ENCODE data around the gene ARHGEF37. TPM values are rescaled to one million over a fixed set of nuclear protein-coding genes. Genes with fewer than 3 reads are reported as not detected.

Gene ARHGEF37
- polyA plus RNA-seq, 10 donors = 3.5 to 6.1 (median 4.5) TPM

GRCh38 chr5:149600932-149601331, 19.6 kb downstream of the ARHGEF37 start:
- DNase-seq = no peak

DNA sequence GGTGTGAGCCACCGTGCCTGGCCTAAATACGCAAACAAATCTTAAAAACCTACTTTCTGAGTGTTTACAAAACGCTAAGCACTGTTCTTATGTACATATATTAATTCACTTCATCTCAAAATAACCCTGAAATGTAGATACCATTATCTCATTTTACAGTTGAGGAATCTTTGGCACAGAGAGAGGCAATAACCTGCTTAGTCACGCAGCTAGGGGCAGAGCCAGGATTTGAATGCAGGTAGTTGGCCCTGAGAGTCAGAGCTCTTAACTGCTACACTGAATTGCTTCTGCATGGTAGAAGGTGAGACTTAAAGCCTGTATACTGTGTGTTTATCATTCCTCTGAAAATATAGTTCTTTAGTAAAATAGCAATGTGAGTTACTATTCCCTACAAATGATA, 21.9 kb downstream of the ARHGEF37 start:
- no peak for DNase-seq

GRCh38 chr5:149603920-149604319, 22.6 kb downstream of the ARHGEF37 start:
- DNase-seq = no peak

GRCh38 chr5:149604321-149604720, 23.0 kb downstream of the ARHGEF37 start:
- no peak for DNase-seq

DNA sequence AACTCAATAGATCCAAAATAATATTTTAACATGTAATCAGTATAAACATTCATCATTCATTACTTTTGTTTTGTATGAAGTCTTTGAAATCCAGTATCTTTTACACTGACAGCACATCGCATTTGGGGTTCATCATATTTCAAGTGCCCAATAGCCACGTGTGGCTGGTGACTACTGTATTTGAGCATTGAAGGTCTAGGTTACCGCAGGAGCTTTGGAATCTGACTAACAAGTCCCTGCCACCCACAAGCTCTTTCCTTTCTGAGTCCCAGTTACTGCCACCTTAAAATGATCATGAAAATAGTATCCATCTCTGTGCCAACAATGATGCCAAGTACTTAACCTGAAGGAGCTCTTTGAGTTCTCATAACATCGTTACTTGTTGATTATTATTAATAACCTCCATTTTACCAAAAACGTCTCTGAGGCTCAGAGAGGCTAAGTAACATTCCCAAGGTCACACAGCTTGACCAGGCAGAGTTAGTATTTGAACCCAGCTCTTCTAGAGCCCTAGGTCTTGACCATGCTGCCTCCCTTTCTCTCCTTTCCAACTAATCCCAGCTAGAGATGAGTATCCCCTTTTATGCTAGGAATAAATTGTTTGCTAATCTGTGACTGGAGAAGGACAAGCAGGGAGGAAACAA, 24.2 kb downstream of the ARHGEF37 start:
- no peak for DNase-seq

DNA sequence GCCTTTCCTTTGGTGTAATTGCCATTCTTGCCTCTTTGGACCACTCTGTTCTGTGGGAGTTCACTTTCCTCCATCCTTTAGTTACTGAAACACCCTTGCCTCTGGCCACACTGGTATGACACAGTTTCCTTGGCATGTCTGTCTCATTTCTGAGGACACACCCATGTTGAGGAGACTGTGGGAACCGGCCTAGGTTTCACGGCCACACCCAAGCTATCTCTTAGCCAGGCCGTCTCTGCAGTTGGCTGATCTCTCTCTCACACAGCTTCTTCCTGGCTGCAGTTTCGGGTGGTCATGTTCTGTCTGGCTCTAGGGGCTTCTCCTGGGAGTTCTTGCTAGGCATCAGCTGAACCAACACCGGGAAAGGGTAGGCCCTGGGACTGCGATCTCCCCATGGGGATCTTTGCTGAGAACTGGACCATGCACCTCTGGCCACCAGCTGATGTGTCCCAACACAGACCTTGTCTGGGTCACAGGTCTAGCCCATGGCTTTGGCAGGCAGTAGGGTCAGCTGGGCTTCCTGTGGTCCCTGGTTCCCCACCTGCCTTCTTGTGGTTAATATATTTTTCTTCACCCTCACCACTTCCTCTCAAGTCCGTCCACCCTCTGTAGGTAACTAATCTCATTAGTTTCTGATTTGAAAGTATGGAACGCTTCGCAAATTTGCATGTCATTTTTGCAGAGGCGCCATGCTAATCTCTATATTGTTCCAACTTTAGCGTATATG, 24.9 kb downstream of the ARHGEF37 start:
- peak in 2 of 3 donors; percentile 33 to 41 for DNase-seq

GRCh38 chr5:149608936-149609545, 27.7 kb downstream of the ARHGEF37 start:
- DNase-seq = no peak

- no peak for DNase-seq
Observed at GRCh38 chr5:149609640-149610219, 28.4 kb downstream of the ARHGEF37 start.

DNA sequence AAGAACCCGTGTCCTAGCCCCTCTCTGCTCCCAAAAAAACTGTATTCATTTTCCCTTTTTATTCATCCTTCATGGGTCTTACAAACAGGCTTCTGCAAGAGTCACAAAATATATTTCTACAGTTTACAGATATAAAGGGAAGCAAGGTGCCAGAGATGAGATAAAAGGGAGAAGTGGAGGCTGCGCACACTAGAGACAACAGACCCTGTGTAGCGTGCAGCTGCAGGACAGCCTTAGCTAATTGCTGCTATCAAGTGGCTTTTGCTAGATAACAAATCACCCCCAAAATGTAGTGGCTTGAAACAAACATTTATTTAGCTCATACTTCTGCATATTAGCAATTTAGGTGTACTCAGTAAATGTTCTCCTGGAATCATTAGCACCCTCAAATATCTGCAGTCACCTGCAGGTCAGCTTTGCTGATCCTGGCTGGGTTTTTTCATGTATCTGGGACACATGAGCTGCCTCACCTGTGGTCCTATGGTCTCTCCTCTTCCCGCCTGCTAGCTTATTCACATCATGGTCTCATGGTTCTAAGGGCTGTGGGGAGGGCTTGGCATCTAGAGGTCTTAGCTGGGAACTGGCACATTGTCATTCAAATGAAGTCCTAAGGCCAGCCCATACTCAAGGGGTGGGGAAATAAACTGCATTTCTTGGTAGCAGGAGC, 29.4 kb downstream of the ARHGEF37 start:
- no peak for DNase-seq

- peak in 2 of 3 donors; percentile 17 to 37 for DNase-seq
Observed at GRCh38 chr5:149611326-149611725, 30.0 kb downstream of the ARHGEF37 start.

GRCh38 chr5:149614034-149614907, 33.0 kb downstream of the ARHGEF37 start:
- DNase-seq = peak in 1 of 3 donors; percentile 27

- no peak for DNase-seq
Observed at GRCh38 chr5:149615976-149616375, 34.7 kb downstream of the ARHGEF37 start.

DNA sequence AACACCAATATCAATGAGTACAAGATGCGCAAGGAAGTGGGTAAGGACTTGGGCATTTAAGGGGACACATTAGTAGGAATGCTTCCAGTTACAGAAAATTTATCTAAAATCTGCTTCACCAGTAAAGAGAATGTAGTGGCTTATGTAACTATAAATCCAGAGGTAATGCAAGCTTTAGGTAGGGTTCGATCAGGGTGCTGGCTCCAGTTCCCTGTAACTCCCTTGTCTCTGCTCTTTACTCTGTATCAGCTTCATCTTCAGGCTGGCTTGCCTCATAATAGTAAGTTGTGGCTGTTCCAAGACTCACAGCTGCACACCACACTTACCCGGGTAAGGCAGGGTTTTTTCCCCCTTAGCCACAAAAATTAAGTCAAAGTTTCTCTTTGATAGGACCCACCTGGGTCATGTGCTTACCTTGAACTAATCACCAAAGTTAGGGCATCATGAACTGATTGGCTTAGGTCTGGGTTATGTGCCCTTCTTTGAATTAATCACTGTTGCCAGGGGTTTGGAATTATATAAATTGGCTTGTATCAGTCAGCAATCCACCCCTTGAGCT, 35.5 kb downstream of the ARHGEF37 start:
- DNase-seq = no peak

GRCh38 chr5:149617760-149618306, 36.5 kb downstream of the ARHGEF37 start:
- no peak for DNase-seq

GRCh38 chr5:149618581-149619248, 37.4 kb downstream of the ARHGEF37 start:
- DNase-seq = peak in 1 of 3 donors; percentile 60

- no peak for DNase-seq
Observed at GRCh38 chr5:149621415-149622098, 40.3 kb downstream of the ARHGEF37 start.

DNA sequence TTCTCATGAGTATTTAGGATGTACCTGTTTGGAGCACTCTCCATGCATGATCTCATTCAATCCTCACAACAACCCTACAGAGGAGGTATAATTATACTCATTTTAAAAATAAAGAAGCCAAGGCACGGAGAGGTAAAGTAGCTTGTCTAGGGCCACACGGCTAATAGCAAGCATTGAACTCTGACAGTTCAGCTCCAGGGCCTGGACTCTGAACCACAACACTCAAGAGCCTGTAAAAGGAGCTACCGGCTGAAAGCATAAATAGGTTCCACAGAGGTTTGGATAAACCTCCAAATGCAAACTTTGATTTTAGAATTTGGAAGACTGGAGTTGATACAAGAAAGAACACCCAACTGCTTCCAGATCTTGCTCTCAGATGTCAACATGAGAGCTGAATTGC, 41.2 kb downstream of the ARHGEF37 start:
- no peak for DNase-seq

DNA sequence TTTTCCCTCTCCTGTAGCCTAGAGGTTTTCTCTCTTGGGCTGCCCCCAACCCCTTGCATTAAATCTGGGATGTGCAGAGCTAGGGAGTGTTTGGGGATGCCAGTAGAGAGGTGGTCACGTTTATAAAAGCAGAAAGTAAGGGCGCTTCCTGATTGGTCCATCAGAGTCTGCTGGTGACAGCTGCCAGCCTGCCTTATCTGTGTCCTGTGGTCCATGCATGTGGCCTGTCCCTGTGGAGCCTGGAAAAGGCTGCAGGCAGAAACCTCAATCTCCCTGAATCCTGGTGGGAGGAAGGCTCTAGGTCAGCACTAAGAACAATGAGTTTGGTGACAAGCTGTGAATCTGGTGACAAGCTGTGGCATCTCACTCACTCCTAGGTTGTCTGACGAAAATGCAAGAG, 42.2 kb downstream of the ARHGEF37 start:
- DNase-seq = no peak

DNA sequence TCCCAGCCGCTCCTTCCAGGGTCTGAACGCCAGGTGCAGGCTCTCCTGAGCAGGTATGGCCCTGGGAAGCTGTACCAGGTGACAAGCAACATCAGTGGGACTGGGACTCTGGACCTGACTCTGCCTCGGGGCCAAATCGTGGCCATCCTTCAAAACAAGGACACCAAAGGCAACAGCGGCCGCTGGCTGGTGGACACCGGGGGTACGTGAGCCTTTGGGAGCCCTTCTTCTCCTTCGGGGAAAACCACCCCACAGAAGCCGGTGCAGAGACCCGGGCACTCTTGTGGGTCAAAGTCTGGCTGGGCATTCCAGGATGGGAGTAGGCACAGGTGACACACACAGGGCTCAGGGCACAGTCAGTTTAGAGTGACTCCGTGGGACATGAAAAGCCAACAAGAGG, 45.8 kb downstream of the ARHGEF37 start:
- DNase-seq = no peak

Data from muscle of back (tissue), 11 donors.